ENCODE results near the gene DDA1. TPM values are rescaled to one million over a fixed set of nuclear protein-coding genes. Genes with fewer than 3 reads are reported as not detected.

The DDA1 gene
- total and polyA plus RNA-seq, 10 of the 15 experiments (the other 5 are each of a cell fraction or from before 2014, with no cell fraction given) = 0.76 to 71.0 (median 39.4) TPM

GRCh38 chr19:17321655-17322489 lies 12.5 kb downstream of the DDA1 start:
- no peak overlapping the region for H3K9ac ChIP-seq (ENCODE audit: control insufficient read depth, insufficient read depth, low read length)
- in situ Hi-C loops (cut with MboI) (no loop called here), intact Hi-C loops (cut with micrococcal nuclease; ENCODE audit: unreplicated experiment) (no loop called here)
- H2AFZ ChIP-seq (ENCODE audit: control insufficient read depth, low read depth, low read length) = no peak overlapping the region
- no TSS peak for BruUV-seq (replicated peaks)
- no peak for FAIRE-seq
- H3K4me3 ChIP-seq = no peak overlapping the region
- H3K79me2 ChIP-seq (ENCODE audit: control insufficient read depth, insufficient read depth, low read length) = no peaks in the 10 kb centered on the region
- H3K36me3 ChIP-seq (ENCODE audit: control insufficient read depth in 2 of 2, insufficient read depth in 2 of 2, low read length in 1 of 2) = peaks cover 5 to 12% of the 10 kb centered on the region in 2 experiments; a peak in 3 of 4 replicates
- no peaks in the 10 kb centered on the region for H4K20me1 ChIP-seq (ENCODE audit: control insufficient read depth, insufficient read depth)
- no peak for DNase-seq (ENCODE audit: low read depth, low spot score)
- no peak overlapping the region for H3K4me2 ChIP-seq (ENCODE audit: control insufficient read depth, insufficient read depth)
- TF ChIP-seq RUNX3 (IDR thresholded peaks at IDR 0.05; ENCODE audit: low read length) (0 out of 2 replicates have a peak, but pooled peaks have one; percentile 9), POLR2A (IDR thresholded peaks at IDR 0.05; ENCODE audit: low read depth, low read length) (peak; percentile 69; the same call in 1 of the 2 replicates), DPF2 (IDR thresholded peaks at IDR 0.05) (no peak)
- ChIA-PET RAD21 (ENCODE audit: unreplicated experiment) (no interaction called here), SMC1A (ENCODE audit: uncharacterized antibody, unreplicated experiment) (no interaction called here), POLR2A (interaction anchor here (0.6 to 1.4 kb wide), 2 partner anchors 13 to 57 kb away, joined by 4 to 5 read pairs; partner anchors contain the start of gene DDA1), CTCF (no interaction called here)
- no peaks in the 10 kb centered on the region for H3K4me1 ChIP-seq (ENCODE audit: control insufficient read depth, insufficient read depth, low read length)
- H3K9me3 ChIP-seq (replicated peaks; ENCODE audit: control insufficient read depth, insufficient read depth, low read length) = no peaks in the 10 kb centered on the region
- H3K27ac ChIP-seq (ENCODE audit: control insufficient read depth, insufficient read depth) = no peak overlapping the region
- ATAC-seq = no peak
- H3K27me3 ChIP-seq (replicated peaks in 1 of 2; ENCODE audit: control insufficient read depth in 2 of 2, insufficient read depth in 2 of 2, low read length in 1 of 2) = no peaks in the 10 kb centered on the region
- WGBS (ENCODE audit: insufficient coverage, insufficient replicate concordance, low lambda C conversion rate, missing lambda C conversion rate) = 64% methylated on average over 18 of the region's 19 CpGs

GRCh38 chr19:17322854-17323253 lies 13.5 kb downstream of the DDA1 start:
- Histone ChIP-seq H3K4me1 (ENCODE audit: control insufficient read depth, insufficient read depth, low read length) (no peaks in the 10 kb centered on the region), H2AFZ (ENCODE audit: control insufficient read depth, low read depth, low read length) (no peak overlapping the region), H3K4me3 (no peak overlapping the region), H3K9ac (ENCODE audit: control insufficient read depth, insufficient read depth, low read length) (no peak overlapping the region), H3K9me3 (replicated peaks; ENCODE audit: control insufficient read depth, insufficient read depth, low read length) (no peaks in the 10 kb centered on the region), H3K79me2 (ENCODE audit: control insufficient read depth, insufficient read depth, low read length) (no peaks in the 10 kb centered on the region), H3K27ac (ENCODE audit: control insufficient read depth, insufficient read depth) (no peak overlapping the region), H4K20me1 (ENCODE audit: control insufficient read depth, insufficient read depth) (no peaks in the 10 kb centered on the region), H3K27me3 (replicated peaks in 1 of 2; ENCODE audit: control insufficient read depth in 2 of 2, insufficient read depth in 2 of 2, low read length in 1 of 2) (no peaks in the 10 kb centered on the region), H3K4me2 (ENCODE audit: control insufficient read depth, insufficient read depth) (no peak overlapping the region), H3K36me3 (ENCODE audit: control insufficient read depth in 2 of 2, insufficient read depth in 2 of 2, low read length in 1 of 2) (peaks cover 5 to 12% of the 10 kb centered on the region in 2 experiments; a peak in 3 of 4 replicates)
- ATAC-seq = no peak
- BruUV-seq (replicated peaks) = no TSS peak
- no peak for DNase-seq (ENCODE audit: low read depth, low spot score)
- 87% methylated on average over 10 of the region's 10 CpGs for WGBS (ENCODE audit: insufficient coverage, insufficient replicate concordance, low lambda C conversion rate, missing lambda C conversion rate)
- ChIA-PET RAD21 (ENCODE audit: unreplicated experiment) (no interaction called here), CTCF (interaction anchor here (0.6 kb wide), 1 partner anchor 473 kb away, joined by 3 read pairs; no protein-coding TSS in a partner anchor), SMC1A (ENCODE audit: uncharacterized antibody, unreplicated experiment) (no interaction called here), POLR2A (no interaction called here)
- intact Hi-C loops (cut with micrococcal nuclease; ENCODE audit: unreplicated experiment) = no loop called here
- in situ Hi-C loops (cut with MboI) = no loop called here
- FAIRE-seq = no peak
- TF ChIP-seq JUND (IDR thresholded peaks at IDR 0.05; ENCODE audit: low read depth, low read length) = no peak
- TF ChIP-seq SKIL (IDR thresholded peaks at IDR 0.05; ENCODE audit: low read depth, poor library complexity, severe bottlenecking) = no peak
- no peak for TF ChIP-seq CREB1 (IDR thresholded peaks at IDR 0.05; ENCODE audit: low read depth)
- no peak for TF ChIP-seq GABPA (IDR thresholded peaks at IDR 0.05; ENCODE audit: low read depth)
- TF ChIP-seq NFIC (IDR thresholded peaks at IDR 0.05; ENCODE audit: low read depth, low read length) = no peak
- TF ChIP-seq RAD51 (IDR thresholded peaks at IDR 0.05) = no peak
- no peak for TF ChIP-seq STAT1 (conservative IDR thresholded peaks at IDR 0.05)
- no peak for TF ChIP-seq ATF2 (IDR thresholded peaks at IDR 0.05; ENCODE audit: low read length)
- TF ChIP-seq JUNB (IDR thresholded peaks at IDR 0.05) = no peak
- no peak for TF ChIP-seq USF2 (IDR thresholded peaks at IDR 0.05; ENCODE audit: borderline replicate concordance, low read depth, low read length)

All from GM12878 (cell line).